Keratinocyte (primary cell): ENCODE measurements around the gene KCNH1. TPM values are rescaled to one million over a fixed set of nuclear protein-coding genes. Genes with fewer than 3 reads are reported as not detected.

Experiments used
- DNase-seq: peaks from one replicate; pipeline ENCODE4 v3.0.0-alpha.2; 2011; ENCODE audit warnings: low read depth, missing footprints, low spot score
- FAIRE-seq: peaks from 2 replicates; lab custom pipeline; 2011; peaks lifted over from hg19 to GRCh38; lab: Jason Lieb, UNC
- H2AFZ ChIP-seq: 2 replicates; pipeline ENCODE4 v1.6.0; 2012; ENCODE audit warnings: low read length, control low read depth, inconsistent platforms; ENCODE audit not compliant: control insufficient read depth
- H3K27ac ChIP-seq: 2 replicates; pipeline ENCODE4 v1.5.1; 2011; ENCODE audit warnings: low read length; ENCODE audit not compliant: control insufficient read depth, insufficient read depth
- H3K27me3 ChIP-seq: 3 replicates; pipeline ENCODE4 v1.6.0; 2011; ENCODE audit warnings: low read length; ENCODE audit not compliant: control insufficient read depth, insufficient read depth; ENCODE audit errors: extremely low read depth
- H3K36me3 ChIP-seq, 2 experiments: 2 replicates in 1 of 2; 3 replicates in 1 of 2; pipeline ENCODE4 v1.5.1; 2011; ENCODE audit warnings: low read length in 2 of 2, mild to moderate bottlenecking in 1 of 2; ENCODE audit not compliant: control insufficient read depth in 2 of 2, insufficient read depth in 2 of 2; ENCODE audit errors: extremely low read depth in 1 of 2
- H3K4me1 ChIP-seq: 3 replicates; pipeline ENCODE4 v1.5.1; 2011; ENCODE audit warnings: low read length; ENCODE audit not compliant: control insufficient read depth, insufficient read depth; ENCODE audit errors: extremely low read depth
- H3K4me2 ChIP-seq: 3 replicates; pipeline ENCODE4 v1.6.0; 2011; ENCODE audit warnings: low read depth, low read length; ENCODE audit not compliant: control insufficient read depth, insufficient read depth; ENCODE audit errors: extremely low read depth
- H3K4me3 ChIP-seq, 3 experiments: fragments of 200-600 bp in 1 of 3; sonication (generic) in 1 of 3; 2 replicates in 2 of 3; 3 replicates in 1 of 3; pipeline ENCODE4 v1.5.1; 2011 to 2016; ENCODE audit warnings: low read length in 3 of 3, mild to moderate bottlenecking in 3 of 3, control low read depth in 2 of 3, inconsistent platforms in 1 of 3, low read depth in 1 of 3, mixed read lengths in 1 of 3, mixed run types in 1 of 3, moderate library complexity in 1 of 3; ENCODE audit not compliant: control insufficient read depth in 2 of 3, insufficient read depth in 2 of 3; ENCODE audit errors: extremely low read depth in 1 of 3
- H3K79me2 ChIP-seq: 2 replicates; pipeline ENCODE4 v1.6.0; 2012; ENCODE audit warnings: low read length; ENCODE audit not compliant: control insufficient read depth, insufficient read depth
- H3K9ac ChIP-seq: 3 replicates; pipeline ENCODE4 v1.6.0; 2011; ENCODE audit warnings: low read length; ENCODE audit not compliant: control insufficient read depth, insufficient read depth; ENCODE audit errors: extremely low read depth
- H3K9me1 ChIP-seq: 3 replicates; pipeline ENCODE4 v1.6.0; 2011; ENCODE audit warnings: low read length; ENCODE audit not compliant: control insufficient read depth, insufficient read depth; ENCODE audit errors: extremely low read depth
- H3K9me3 ChIP-seq: 2 replicates; pipeline ENCODE4 v1.5.1; 2012; ENCODE audit warnings: low read depth, low read length; ENCODE audit not compliant: control insufficient read depth
- H4K20me1 ChIP-seq: 3 replicates; pipeline ENCODE4 v1.6.0; 2011; ENCODE audit warnings: low read length; ENCODE audit not compliant: control insufficient read depth, insufficient read depth; ENCODE audit errors: extremely low read depth
- EZH2 ChIP-seq: IDR thresholded peaks from one replicate; pipeline ENCODE4 v1.6.1; 2012; ENCODE audit warnings: inconsistent platforms, mild to moderate bottlenecking, low read length, moderate library complexity
- dilution Hi-C: fragments of 300-500 bp; cut with MboI; formaldehyde crosslinking; loops from one replicate; pipeline ENCODE4 v1.7.0; 2020; ENCODE audit warnings: low sequenced_read_pairs; ENCODE audit not compliant: extremely low pct_ligation_motif_present
- polyA plus RNA-seq, 5 experiments: library from polyadenylated mRNA; depleted of rRNA in 3 of 5; stranded (reverse) in 3 of 5; stranded (forward) in 1 of 5; unstranded in 1 of 5; fragments of >200 nt; gene quantifications; 1 replicate in 1 of 5; 2 replicates in 3 of 5; 3 replicates in 1 of 5; pipeline versions ENCODE4 v1.2.1 to v1.2.3, GENCODE V29; 2011 to 2012; ENCODE audit warnings: missing spikeins in 2 of 5, low read depth in 1 of 5, low replicate concordance in 1 of 5
- TF ChIP-seq, protein P1 (sequence below), 3 experiments: IDR thresholded peaks in 1 of 3; conservative IDR thresholded peaks in 1 of 3; optimal IDR thresholded peaks in 1 of 3; 2 replicates in 2 of 3; 3 replicates in 1 of 3; pipeline versions ENCODE3 to v1.5.1; 2011; ENCODE audit warnings: low read length in 3 of 3, mild to moderate bottlenecking in 3 of 3, moderate library complexity in 2 of 3, control low read depth in 1 of 3, inconsistent platforms in 1 of 3; ENCODE audit not compliant: insufficient read depth in 2 of 3; ENCODE audit errors: extremely low read depth in 1 of 3

Gene KCNH1
- polyA plus RNA-seq, 1 donor (not counting 4 experiments of a cell fraction or from before 2014, with no cell fraction given), result not detected

- Histone ChIP-seq H3K9ac (no peak overlapping the region), H2AFZ (no peak overlapping the region), H3K9me3 (no peaks in the 10 kb centered on the region), H3K79me2 (no peaks in the 10 kb centered on the region), H3K9me1 (no peaks in the 10 kb centered on the region), H4K20me1 (no peaks in the 10 kb centered on the region), H3K36me3 (no peaks in the 10 kb centered on the region), H3K4me1 (no peaks in the 10 kb centered on the region), H3K27me3 (peaks cover 7% of the 10 kb centered on the region), H3K4me3 (no peak overlapping the region), H3K4me2 (no peak overlapping the region), H3K27ac (no peak overlapping the region)
- no peak for FAIRE-seq
- TF ChIP-seq, protein P1, sequence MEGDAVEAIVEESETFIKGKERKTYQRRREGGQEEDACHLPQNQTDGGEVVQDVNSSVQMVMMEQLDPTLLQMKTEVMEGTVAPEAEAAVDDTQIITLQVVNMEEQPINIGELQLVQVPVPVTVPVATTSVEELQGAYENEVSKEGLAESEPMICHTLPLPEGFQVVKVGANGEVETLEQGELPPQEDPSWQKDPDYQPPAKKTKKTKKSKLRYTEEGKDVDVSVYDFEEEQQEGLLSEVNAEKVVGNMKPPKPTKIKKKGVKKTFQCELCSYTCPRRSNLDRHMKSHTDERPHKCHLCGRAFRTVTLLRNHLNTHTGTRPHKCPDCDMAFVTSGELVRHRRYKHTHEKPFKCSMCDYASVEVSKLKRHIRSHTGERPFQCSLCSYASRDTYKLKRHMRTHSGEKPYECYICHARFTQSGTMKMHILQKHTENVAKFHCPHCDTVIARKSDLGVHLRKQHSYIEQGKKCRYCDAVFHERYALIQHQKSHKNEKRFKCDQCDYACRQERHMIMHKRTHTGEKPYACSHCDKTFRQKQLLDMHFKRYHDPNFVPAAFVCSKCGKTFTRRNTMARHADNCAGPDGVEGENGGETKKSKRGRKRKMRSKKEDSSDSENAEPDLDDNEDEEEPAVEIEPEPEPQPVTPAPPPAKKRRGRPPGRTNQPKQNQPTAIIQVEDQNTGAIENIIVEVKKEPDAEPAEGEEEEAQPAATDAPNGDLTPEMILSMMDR (optimal IDR thresholded peaks at IDR 0.05 in 1 of 3, IDR thresholded peaks at IDR 0.05 in 1 of 3, conservative IDR thresholded peaks at IDR 0.05 in 1 of 3; ENCODE audit: extremely low read depth in 1 of 3, insufficient read depth in 2 of 3, low read length in 3 of 3), result no peak
- no peak for TF ChIP-seq EZH2
- dilution Hi-C loops, result no loop called here
- no peak for DNase-seq
Observed at GRCh38 chr1:210910020-210910575, 223.8 kb downstream of the KCNH1 start.

DNA sequence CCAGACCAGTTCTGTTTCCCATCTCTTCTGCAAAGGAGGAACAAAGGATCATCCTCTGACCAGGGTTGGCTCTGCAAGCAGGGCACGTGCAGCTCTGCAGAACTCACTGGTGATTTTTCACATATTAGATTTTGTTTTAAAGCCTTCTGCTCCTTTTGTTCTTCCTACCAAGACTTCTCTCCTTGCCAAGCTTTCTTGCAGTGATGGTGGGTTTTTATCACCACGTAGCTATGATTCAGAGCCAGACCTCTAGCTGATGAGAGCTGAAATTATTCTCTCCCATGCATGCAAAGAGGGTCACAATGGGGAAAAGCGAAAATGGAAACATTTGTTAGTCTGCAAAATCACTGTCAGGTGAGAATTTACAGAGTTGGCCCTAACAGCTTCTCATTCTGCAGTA lies 225.2 kb downstream of the KCNH1 start:
- FAIRE-seq (no peak), DNase-seq (no peak)
- no peak overlapping the region for H3K4me3 ChIP-seq
- H3K9me1 ChIP-seq, result no peaks in the 10 kb centered on the region
- no peaks in the 10 kb centered on the region for H3K4me1 ChIP-seq
- H3K36me3 ChIP-seq, result no peaks in the 10 kb centered on the region
- no peak overlapping the region for H3K27ac ChIP-seq
- TF ChIP-seq, protein P1 (optimal IDR thresholded peaks at IDR 0.05 in 1 of 3, IDR thresholded peaks at IDR 0.05 in 1 of 3, conservative IDR thresholded peaks at IDR 0.05 in 1 of 3; ENCODE audit: extremely low read depth in 1 of 3, insufficient read depth in 2 of 3, low read length in 3 of 3), result no peak
- no peak for TF ChIP-seq EZH2
- H3K9me3 ChIP-seq, result no peaks in the 10 kb centered on the region
- no peak overlapping the region for H3K4me2 ChIP-seq
- no peaks in the 10 kb centered on the region for H4K20me1 ChIP-seq
- no peak overlapping the region for H2AFZ ChIP-seq
- dilution Hi-C loops, result no loop called here
- H3K9ac ChIP-seq, result no peak overlapping the region
- no peaks in the 10 kb centered on the region for H3K79me2 ChIP-seq
- peaks cover 7% of the 10 kb centered on the region for H3K27me3 ChIP-seq
